Endodermal cell (in vitro differentiated cells): ENCODE data around the gene ITGA4. TPM values are rescaled to one million over a fixed set of nuclear protein-coding genes. Genes with fewer than 3 reads are reported as not detected.

Experiments used
- DNase-seq: peaks from one replicate; pipeline ENCODE4 v3.0.0-alpha.2; 2017
- H3K27ac ChIP-seq: 2 replicates; pipeline ENCODE4 v1.5.1; 2013; ENCODE audit warnings: mild to moderate bottlenecking, low read depth, low read length, moderate library complexity
- H3K27me3 ChIP-seq: 2 replicates; pipeline ENCODE4 v1.6.1; 2013; ENCODE audit warnings: mild to moderate bottlenecking, low read length, moderate library complexity; ENCODE audit not compliant: insufficient read depth, control insufficient read depth, poor library complexity, severe bottlenecking
- H3K36me3 ChIP-seq: 2 replicates; pipeline ENCODE4 v1.7.0; 2013; ENCODE audit warnings: mild to moderate bottlenecking, low read length, moderate library complexity; ENCODE audit not compliant: control insufficient read depth, insufficient read depth
- H3K4me1 ChIP-seq: one replicate; pipeline ENCODE4 v1.7.0; 2013; ENCODE audit warnings: low read length; ENCODE audit not compliant: control insufficient read depth, insufficient read depth
- H3K4me3 ChIP-seq: 2 replicates; pipeline ENCODE4 v1.5.1; 2013; ENCODE audit warnings: mild to moderate bottlenecking, low read length, moderate library complexity
- H3K9ac ChIP-seq: 2 replicates; pipeline ENCODE4 v1.6.1; 2013; ENCODE audit warnings: mild to moderate bottlenecking, low read length, moderate library complexity; ENCODE audit not compliant: poor library complexity, severe bottlenecking; ENCODE audit errors: extremely low read depth
- H3K9me3 ChIP-seq: 2 replicates; pipeline ENCODE4 v1.6.1; 2013; ENCODE audit warnings: mild to moderate bottlenecking, low read length, moderate library complexity; ENCODE audit not compliant: control insufficient read depth
- H3K27ac Mint-ChIP-seq: 2 replicates; pipeline ENCODE4 v1.8.0; 2020; ENCODE audit warnings: mixed read lengths
- H3K27me3 Mint-ChIP-seq: 2 replicates; pipeline ENCODE4 v1.8.0; 2021; ENCODE audit warnings: mild to moderate bottlenecking, mixed read lengths; ENCODE audit not compliant: insufficient read depth
- H3K36me3 Mint-ChIP-seq: 2 replicates; pipeline ENCODE4 v1.8.0; 2020; ENCODE audit warnings: low read depth, mixed read lengths
- H3K4me1 Mint-ChIP-seq: 2 replicates; pipeline ENCODE4 v1.8.0; 2020; ENCODE audit warnings: mixed read lengths
- H3K4me3 Mint-ChIP-seq: 2 replicates; pipeline ENCODE4 v1.8.0; 2020; ENCODE audit warnings: mild to moderate bottlenecking, moderate library complexity, mixed read lengths
- H3K9me3 Mint-ChIP-seq: 2 replicates; pipeline ENCODE4 v1.8.0; 2020; ENCODE audit warnings: mild to moderate bottlenecking, mixed read lengths
- WGBS, 2 experiments: methylation state at CpG; one replicate each; pipeline versions ENCODE4 v1.1.5 to v1.1.7; 2013; ENCODE audit warnings: missing lambda C conversion rate in 2 of 2, mixed read lengths in 1 of 2; ENCODE audit not compliant: insufficient coverage in 1 of 2, insufficient read length in 1 of 2; 5-methylcytosine and 5-hydroxymethylcytosine counted together
- total RNA-seq, 2 donors: library from RNA; stranded (reverse); fragmentation: NEBNext Ultra II Directional in 1 of 2; extraction: Animal tissue kit (Norgen Biotek cat#: 25700) in 1 of 2; gene quantifications; 2 replicates in 1 of 2; 3 replicates in 1 of 2; pipeline ENCODE4 v1.2.1, GENCODE V29; 2021
- TF ChIP-seq, protein P1 (sequence below): fragments of 200-600 bp; sonication (generic); conservative IDR thresholded peaks from 2 replicates; pipeline ENCODE4 v1.5.0; 2021; ENCODE audit warnings: antibody characterized with exemption, mild to moderate bottlenecking

ITGA4 gene
- total RNA-seq, 2 donors from 2014 or later: 1.3 to 2.4 TPM

DNA sequence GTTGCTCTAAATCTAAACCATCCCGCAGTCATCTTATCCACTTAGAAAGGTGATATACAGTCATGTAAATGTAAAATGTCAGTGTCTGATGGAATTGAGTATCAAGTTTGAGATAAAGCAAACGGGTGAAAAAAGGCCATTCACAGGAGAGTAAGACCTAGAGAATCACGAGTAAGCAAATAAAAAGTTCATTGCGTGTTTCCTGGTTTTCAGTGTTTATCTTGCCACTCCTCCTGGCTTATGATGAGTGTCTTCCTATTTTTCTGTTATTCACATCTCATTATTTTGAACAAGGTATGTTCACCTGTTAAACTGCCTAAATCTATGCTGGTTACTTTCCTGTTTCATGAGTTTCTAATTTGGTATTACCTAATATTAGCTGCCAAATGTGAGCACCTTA, 68.8 kb downstream of the ITGA4 start:
- Histone ChIP-seq H3K36me3 (no peaks in the 10 kb centered on the region), H3K27me3 (no peaks in the 10 kb centered on the region), H3K4me3 (no peak overlapping the region), H3K9me3 (no peaks in the 10 kb centered on the region), H3K4me1 (no peaks in the 10 kb centered on the region), H3K27ac (no peak overlapping the region), H3K9ac (no peak overlapping the region)
- Mint-ChIP-seq H3K4me1 (no peaks in the 10 kb centered on the region), H3K9me3 (no peaks in the 10 kb centered on the region), H3K27me3 (no peaks in the 10 kb centered on the region), H3K4me3 (no peak overlapping the region), H3K36me3 (no peaks in the 10 kb centered on the region), H3K27ac (no peak overlapping the region)
- TF ChIP-seq, protein P1, sequence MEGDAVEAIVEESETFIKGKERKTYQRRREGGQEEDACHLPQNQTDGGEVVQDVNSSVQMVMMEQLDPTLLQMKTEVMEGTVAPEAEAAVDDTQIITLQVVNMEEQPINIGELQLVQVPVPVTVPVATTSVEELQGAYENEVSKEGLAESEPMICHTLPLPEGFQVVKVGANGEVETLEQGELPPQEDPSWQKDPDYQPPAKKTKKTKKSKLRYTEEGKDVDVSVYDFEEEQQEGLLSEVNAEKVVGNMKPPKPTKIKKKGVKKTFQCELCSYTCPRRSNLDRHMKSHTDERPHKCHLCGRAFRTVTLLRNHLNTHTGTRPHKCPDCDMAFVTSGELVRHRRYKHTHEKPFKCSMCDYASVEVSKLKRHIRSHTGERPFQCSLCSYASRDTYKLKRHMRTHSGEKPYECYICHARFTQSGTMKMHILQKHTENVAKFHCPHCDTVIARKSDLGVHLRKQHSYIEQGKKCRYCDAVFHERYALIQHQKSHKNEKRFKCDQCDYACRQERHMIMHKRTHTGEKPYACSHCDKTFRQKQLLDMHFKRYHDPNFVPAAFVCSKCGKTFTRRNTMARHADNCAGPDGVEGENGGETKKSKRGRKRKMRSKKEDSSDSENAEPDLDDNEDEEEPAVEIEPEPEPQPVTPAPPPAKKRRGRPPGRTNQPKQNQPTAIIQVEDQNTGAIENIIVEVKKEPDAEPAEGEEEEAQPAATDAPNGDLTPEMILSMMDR: no peak
- 92 to 100% methylated on average over 3 to 4 of the region's 4 CpGs for WGBS, 2 experiments
- no peak for DNase-seq

GRCh38 chr2:181527058-181527457, 69.9 kb downstream of the ITGA4 start:
- Histone ChIP-seq H3K27me3 (no peaks in the 10 kb centered on the region), H3K4me3 (no peak overlapping the region), H3K27ac (no peak overlapping the region), H3K9ac (no peak overlapping the region), H3K4me1 (no peaks in the 10 kb centered on the region), H3K36me3 (no peaks in the 10 kb centered on the region), H3K9me3 (no peaks in the 10 kb centered on the region)
- Mint-ChIP-seq H3K4me1 (no peaks in the 10 kb centered on the region), H3K9me3 (no peaks in the 10 kb centered on the region), H3K27ac (no peak overlapping the region), H3K27me3 (no peaks in the 10 kb centered on the region), H3K4me3 (no peak overlapping the region), H3K36me3 (no peaks in the 10 kb centered on the region)
- no peak for DNase-seq
- TF ChIP-seq, protein P1: no peak
- 91 to 100% methylated on average over 2 to 6 of the region's 6 CpGs for WGBS, 2 experiments

DNA sequence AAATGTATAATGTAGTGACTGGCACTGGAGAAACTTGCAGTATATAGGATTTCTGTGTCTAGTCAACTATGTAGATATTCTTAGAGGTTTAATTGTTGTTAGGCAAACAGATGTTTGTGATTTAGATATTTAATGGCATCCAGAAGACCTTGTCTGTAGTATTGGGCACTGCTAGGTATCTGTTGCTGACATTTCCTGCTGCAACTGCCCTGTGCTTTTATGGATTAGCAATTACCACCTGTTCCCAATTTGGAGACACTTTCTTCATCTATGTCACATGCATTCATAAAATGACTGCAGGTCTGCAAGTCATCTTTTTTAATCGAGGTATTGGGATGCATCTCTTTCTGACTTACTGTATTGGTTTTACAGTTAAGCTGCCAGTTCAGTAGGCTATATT, 71.3 kb downstream of the ITGA4 start:
- no peaks in the 10 kb centered on the region for H3K4me1 Mint-ChIP-seq
- no peak for DNase-seq
- TF ChIP-seq, protein P1: no peak
- H3K27me3 ChIP-seq: no peaks in the 10 kb centered on the region
- WGBS, 2 experiments: 80 to 91% methylated on average over 1 of the region's 1 CpG
- H3K4me1 ChIP-seq: no peaks in the 10 kb centered on the region
- H3K4me3 Mint-ChIP-seq: no peak overlapping the region
- H3K4me3 ChIP-seq: no peak overlapping the region
- no peak overlapping the region for H3K27ac Mint-ChIP-seq
- no peak overlapping the region for H3K27ac ChIP-seq
- no peaks in the 10 kb centered on the region for H3K36me3 Mint-ChIP-seq
- no peaks in the 10 kb centered on the region for H3K9me3 ChIP-seq
- H3K27me3 Mint-ChIP-seq: no peaks in the 10 kb centered on the region
- no peaks in the 10 kb centered on the region for H3K9me3 Mint-ChIP-seq
- H3K9ac ChIP-seq: no peak overlapping the region
- no peaks in the 10 kb centered on the region for H3K36me3 ChIP-seq
